SJSA1 (cell line): ENCODE results near the gene GPR21. TPM values are rescaled to one million over a fixed set of nuclear protein-coding genes. Genes with fewer than 3 reads are reported as not detected.

ENCODE experiments used
- DNase-seq, 2 experiments: peaks; one replicate each; pipeline ENCODE4 v3.0.0-alpha.2; 2015 to 2020; ENCODE audit warnings: low spot score in 2 of 2, low read depth in 1 of 2
- H3K27ac ChIP-seq: fragments of 250-450 bp; sonication (Bioruptor Pico); 2 replicates; pipeline ENCODE4 v1.5.1; 2020; ENCODE audit warnings: mild to moderate bottlenecking, moderate library complexity
- H3K27me3 ChIP-seq: fragments of 250-450 bp; sonication (Bioruptor Pico); replicated peaks from 2 replicates; pipeline ENCODE4 v1.5.1; 2020; ENCODE audit warnings: mild to moderate bottlenecking, moderate library complexity
- H3K36me3 ChIP-seq: fragments of 250-450 bp; sonication (Bioruptor Pico); 2 replicates; pipeline ENCODE4 v1.5.1; 2020; ENCODE audit warnings: mild to moderate bottlenecking
- H3K4me1 ChIP-seq: fragments of 250-450 bp; sonication (Bioruptor Pico); replicated peaks from 2 replicates; pipeline ENCODE4 v1.6.1; 2021; ENCODE audit warnings: mild to moderate bottlenecking
- H3K4me3 ChIP-seq: fragments of 250-450 bp; sonication (Bioruptor Pico); 2 replicates; pipeline ENCODE4 v1.5.1; 2020; ENCODE audit warnings: mild to moderate bottlenecking
- H3K9me3 ChIP-seq: fragments of 250-450 bp; sonication (Bioruptor Pico); replicated peaks from 2 replicates; pipeline ENCODE4 v1.5.1; 2020; ENCODE audit warnings: mild to moderate bottlenecking
- total RNA-seq: library from RNA; depleted of rRNA; stranded (reverse); fragments of >200 nt; shearing (Covaris generic); gene quantifications from 2 replicates; pipeline ENCODE4 v1.2.3, GENCODE V29; 2014

GPR21 gene
- total RNA-seq, 1 experiment from 2014 or later, result not detected

DNA sequence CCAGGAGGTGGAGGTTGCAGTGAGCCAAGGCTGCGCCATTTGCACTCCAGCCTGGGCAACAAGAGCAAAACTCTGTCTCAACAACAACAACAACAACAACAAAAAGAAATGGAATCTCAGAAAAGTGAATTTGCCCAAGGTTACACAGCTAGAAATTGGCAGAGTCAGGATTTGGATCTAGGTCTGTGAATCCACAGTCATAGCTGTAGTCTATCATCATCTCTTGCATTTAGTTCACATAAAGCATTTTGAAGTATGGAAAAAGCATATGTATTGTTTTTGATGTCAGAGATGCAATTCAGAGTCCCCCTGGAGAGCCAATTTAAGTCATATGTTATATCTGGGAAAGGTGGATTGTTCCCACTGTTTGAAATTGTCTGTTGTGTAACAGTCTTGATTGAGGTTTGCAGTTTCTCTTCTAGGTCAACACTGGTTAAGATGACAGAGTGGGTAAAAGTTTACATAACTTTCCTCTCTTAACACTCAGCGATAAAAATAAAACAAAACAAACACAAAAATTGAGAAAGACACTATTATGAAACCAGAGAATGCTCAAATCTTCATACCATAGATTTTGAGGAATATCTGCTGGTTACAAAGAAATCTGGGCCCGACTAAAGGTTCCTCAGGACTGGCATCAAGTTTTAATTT is 21.5 kb upstream of the GPR21 start:
- no peaks in the 10 kb centered on the region for H3K27me3 ChIP-seq
- H3K9me3 ChIP-seq, result no peaks in the 10 kb centered on the region
- no peak overlapping the region for H3K27ac ChIP-seq
- no peak overlapping the region for H3K4me3 ChIP-seq
- peaks cover 13% of the 10 kb centered on the region for H3K4me1 ChIP-seq
- DNase-seq, result no peak
- H3K36me3 ChIP-seq, result peaks cover 61% of the 10 kb centered on the region

GRCh38 chr9:123016631-123017030 is 16.8 kb upstream of the GPR21 start:
- Histone ChIP-seq H3K9me3 (no peaks in the 10 kb centered on the region), H3K4me1 (no peaks in the 10 kb centered on the region; the same call in 1 of the 2 replicates), H3K27me3 (no peaks in the 10 kb centered on the region), H3K4me3 (no peak overlapping the region), H3K27ac (no peak overlapping the region), H3K36me3 (peaks cover 68% of the 10 kb centered on the region)
- no peak for DNase-seq

- DNase-seq, result no peak
- H3K4me3 ChIP-seq, result no peak overlapping the region
- H3K27ac ChIP-seq, result no peak overlapping the region
- no peaks in the 10 kb centered on the region for H3K9me3 ChIP-seq
- H3K27me3 ChIP-seq, result no peaks in the 10 kb centered on the region
- H3K36me3 ChIP-seq, result peaks cover 43% of the 10 kb centered on the region
- no peaks in the 10 kb centered on the region for H3K4me1 ChIP-seq
Measured at GRCh38 chr9:123020796-123021195, 12.7 kb upstream of the GPR21 start.

- no peak overlapping the region for H3K27ac ChIP-seq
- H3K4me3 ChIP-seq, result no peak overlapping the region
- DNase-seq, result no peak
- peaks cover 8% of the 10 kb centered on the region; the same call in 1 of the 2 replicates for H3K36me3 ChIP-seq
- H3K9me3 ChIP-seq, result no peaks in the 10 kb centered on the region
- H3K4me1 ChIP-seq, result 0 out of 2 replicates have a peak, but pooled peaks cover 3% of the 10 kb centered on the region
- no peaks in the 10 kb centered on the region for H3K27me3 ChIP-seq
Measured at GRCh38 chr9:123026425-123026824, 7.0 kb upstream of the GPR21 start.

DNA sequence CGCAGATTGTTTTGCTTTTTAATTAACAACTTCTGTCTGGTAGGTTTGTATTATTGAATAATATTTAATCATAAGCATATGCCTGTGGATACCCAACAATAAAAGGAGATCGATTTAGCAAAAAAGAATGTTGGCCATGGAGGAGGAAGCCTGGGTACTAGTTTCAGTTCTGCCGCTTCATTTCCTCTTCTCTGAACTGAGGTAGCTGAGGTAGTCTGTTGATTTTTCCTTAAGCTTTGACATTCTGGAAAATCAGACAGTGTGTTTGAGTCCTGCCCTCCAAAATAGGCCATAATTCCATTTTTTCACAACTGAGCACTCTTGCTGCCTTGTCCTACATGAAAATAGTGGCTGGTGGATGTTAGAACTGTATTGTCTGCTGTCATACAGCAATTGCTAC is 6.0 kb upstream of the GPR21 start:
- Histone ChIP-seq H3K27ac (no peak overlapping the region), H3K9me3 (no peaks in the 10 kb centered on the region), H3K4me3 (no peak overlapping the region), H3K36me3 (peaks cover 3% of the 10 kb centered on the region; the same call in 1 of the 2 replicates), H3K27me3 (no peaks in the 10 kb centered on the region), H3K4me1 (peaks cover 8% of the 10 kb centered on the region; the same call in 1 of the 2 replicates)
- DNase-seq, result no peak

GRCh38 chr9:123028136-123028535 is 5.3 kb upstream of the GPR21 start:
- no peak for DNase-seq
- no peaks in the 10 kb centered on the region for H3K36me3 ChIP-seq
- peaks cover 10% of the 10 kb centered on the region; the same call in 1 of the 2 replicates for H3K4me1 ChIP-seq
- no peaks in the 10 kb centered on the region for H3K27me3 ChIP-seq
- no peak overlapping the region for H3K27ac ChIP-seq
- no peak overlapping the region for H3K4me3 ChIP-seq
- no peaks in the 10 kb centered on the region for H3K9me3 ChIP-seq

- no peak overlapping the region for H3K4me3 ChIP-seq
- H3K27me3 ChIP-seq, result no peaks in the 10 kb centered on the region
- no peaks in the 10 kb centered on the region for H3K9me3 ChIP-seq
- no peak overlapping the region for H3K27ac ChIP-seq
- no peak for DNase-seq
- H3K4me1 ChIP-seq, result peaks cover 10% of the 10 kb centered on the region; the same call in 1 of the 2 replicates
- H3K36me3 ChIP-seq, result no peaks in the 10 kb centered on the region
Measured at GRCh38 chr9:123028973-123029372, 4.5 kb upstream of the GPR21 start.

- H3K27me3 ChIP-seq, result no peaks in the 10 kb centered on the region
- no peak overlapping the region for H3K27ac ChIP-seq
- no peaks in the 10 kb centered on the region for H3K36me3 ChIP-seq
- peaks cover 18% of the 10 kb centered on the region for H3K4me1 ChIP-seq
- H3K4me3 ChIP-seq, result no peak overlapping the region
- DNase-seq, result no peak
- H3K9me3 ChIP-seq, result no peaks in the 10 kb centered on the region
Measured at GRCh38 chr9:123031963-123032362, 1.5 kb upstream of the GPR21 start.

DNA sequence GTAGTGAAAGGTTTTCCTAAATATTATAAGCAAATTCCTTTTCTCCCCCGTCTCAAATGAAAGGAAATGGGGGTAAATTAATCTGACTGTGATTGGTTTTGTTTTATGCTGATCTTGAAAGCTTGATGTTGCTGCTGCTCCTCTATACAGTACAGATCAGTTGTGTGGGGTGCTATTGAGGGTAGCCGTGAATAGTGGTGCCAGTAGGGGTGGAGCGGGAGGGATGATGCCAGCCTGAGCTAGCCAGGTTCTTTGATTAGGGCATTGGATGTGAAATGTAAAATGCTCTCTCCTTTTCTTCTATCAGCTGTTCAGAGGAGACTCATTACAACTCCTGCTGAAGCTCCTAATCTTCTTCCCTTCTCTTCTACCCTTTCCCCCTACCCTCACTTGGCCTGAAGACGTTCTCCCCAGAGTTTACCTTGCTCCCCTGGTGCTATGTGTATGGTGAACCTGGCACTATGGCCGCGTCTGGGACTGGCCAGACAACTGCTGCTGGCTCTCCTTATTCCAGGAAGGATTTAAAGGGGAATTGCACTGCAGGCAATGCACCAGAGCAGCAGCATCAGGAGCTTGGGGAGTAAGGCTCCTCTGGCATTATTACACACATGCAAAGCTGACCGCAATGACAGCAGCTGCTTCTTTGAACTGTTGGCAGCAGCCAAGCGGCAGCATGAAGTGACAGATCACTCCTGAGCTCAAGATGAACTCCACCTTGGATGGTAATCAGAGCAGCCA is 566 bp downstream of the GPR21 start:
- no peaks in the 10 kb centered on the region for H3K9me3 ChIP-seq
- no peaks in the 10 kb centered on the region for H3K27me3 ChIP-seq
- no peaks in the 10 kb centered on the region for H3K36me3 ChIP-seq
- no peak for DNase-seq
- peaks cover 23% of the 10 kb centered on the region for H3K4me1 ChIP-seq
- no peak overlapping the region for H3K4me3 ChIP-seq
- no peak overlapping the region for H3K27ac ChIP-seq

GRCh38 chr9:123034881-123035510 is 1.5 kb downstream of the GPR21 start:
- Histone ChIP-seq H3K36me3 (0 out of 2 replicates have a peak, but pooled peaks cover 2% of the 10 kb centered on the region), H3K9me3 (no peaks in the 10 kb centered on the region), H3K4me1 (peaks cover 23% of the 10 kb centered on the region), H3K4me3 (no peak overlapping the region), H3K27me3 (no peaks in the 10 kb centered on the region), H3K27ac (no peak overlapping the region)
- DNase-seq, result no peak

- Histone ChIP-seq H3K27me3 (no peaks in the 10 kb centered on the region), H3K4me1 (peaks cover 23% of the 10 kb centered on the region), H3K4me3 (no peak overlapping the region), H3K36me3 (0 out of 2 replicates have a peak, but pooled peaks cover 2% of the 10 kb centered on the region), H3K27ac (no peak overlapping the region), H3K9me3 (no peaks in the 10 kb centered on the region)
- DNase-seq, result no peak
Measured at GRCh38 chr9:123035791-123036190, 2.3 kb downstream of the GPR21 start.

GRCh38 chr9:123036893-123037545 is 3.6 kb downstream of the GPR21 start:
- Histone ChIP-seq H3K27me3 (no peaks in the 10 kb centered on the region), H3K4me3 (no peak overlapping the region), H3K36me3 (peaks cover 11% of the 10 kb centered on the region), H3K9me3 (no peaks in the 10 kb centered on the region), H3K27ac (peak overlapping the region; percentile 15), H3K4me1 (peaks cover 23% of the 10 kb centered on the region)
- DNase-seq, result peak in 1 of 2 experiments; percentile 27

GRCh38 chr9:123039617-123040219 is 6.3 kb downstream of the GPR21 start:
- no peaks in the 10 kb centered on the region; the same call in 1 of the 2 replicates for H3K9me3 ChIP-seq
- H3K27me3 ChIP-seq, result no peaks in the 10 kb centered on the region
- no peak overlapping the region for H3K4me3 ChIP-seq
- peaks cover 21% of the 10 kb centered on the region for H3K36me3 ChIP-seq
- DNase-seq, result no peak
- H3K4me1 ChIP-seq, result peaks cover 22% of the 10 kb centered on the region
- no peak overlapping the region for H3K27ac ChIP-seq
